Ecto neural progenitor cell (in vitro differentiated cells): ENCODE data around the gene PZP.

Experiments used
- DNase-seq: peaks from one replicate; pipeline ENCODE4 v3.0.0-alpha.2; 2018; ENCODE audit warnings: low spot score

PZP gene

DNA sequence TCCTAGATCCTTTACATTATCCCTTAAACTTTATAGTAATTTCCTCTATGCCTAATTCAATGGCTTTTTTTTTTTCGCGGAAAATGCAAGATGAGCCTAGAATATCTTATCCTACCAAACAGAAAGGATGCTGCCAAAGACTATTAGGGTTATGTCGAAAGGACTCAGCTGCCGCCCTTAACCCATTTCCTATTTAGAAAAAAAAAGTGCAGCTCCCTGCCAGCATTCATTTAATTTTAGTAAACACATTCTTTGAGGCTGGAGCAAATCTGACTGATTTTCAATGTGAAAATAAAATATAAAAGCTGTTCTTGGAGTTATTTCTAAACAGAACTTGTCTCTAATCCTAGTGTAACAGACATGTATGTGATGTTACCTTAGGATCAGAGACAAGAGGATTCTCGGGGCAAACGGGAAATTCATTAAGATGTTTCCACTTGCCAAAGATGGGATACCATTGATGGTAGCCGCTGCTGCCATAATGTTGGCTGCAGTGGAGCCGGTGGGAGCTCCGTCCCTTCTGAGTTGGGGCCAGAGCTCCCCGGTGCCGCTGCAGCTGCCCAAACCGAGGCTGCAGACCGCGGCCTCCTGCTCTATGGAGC, 84.3 kb downstream of the PZP start:
- no peak for DNase-seq

- no peak for DNase-seq
Observed at GRCh38 chr12:9122091-9122609, 86.0 kb downstream of the PZP start.

GRCh38 chr12:9120487-9121184, 87.6 kb downstream of the PZP start:
- no peak for DNase-seq

- DNase-seq = no peak
Observed at GRCh38 chr12:9118158-9118557, 90.0 kb downstream of the PZP start.

DNA sequence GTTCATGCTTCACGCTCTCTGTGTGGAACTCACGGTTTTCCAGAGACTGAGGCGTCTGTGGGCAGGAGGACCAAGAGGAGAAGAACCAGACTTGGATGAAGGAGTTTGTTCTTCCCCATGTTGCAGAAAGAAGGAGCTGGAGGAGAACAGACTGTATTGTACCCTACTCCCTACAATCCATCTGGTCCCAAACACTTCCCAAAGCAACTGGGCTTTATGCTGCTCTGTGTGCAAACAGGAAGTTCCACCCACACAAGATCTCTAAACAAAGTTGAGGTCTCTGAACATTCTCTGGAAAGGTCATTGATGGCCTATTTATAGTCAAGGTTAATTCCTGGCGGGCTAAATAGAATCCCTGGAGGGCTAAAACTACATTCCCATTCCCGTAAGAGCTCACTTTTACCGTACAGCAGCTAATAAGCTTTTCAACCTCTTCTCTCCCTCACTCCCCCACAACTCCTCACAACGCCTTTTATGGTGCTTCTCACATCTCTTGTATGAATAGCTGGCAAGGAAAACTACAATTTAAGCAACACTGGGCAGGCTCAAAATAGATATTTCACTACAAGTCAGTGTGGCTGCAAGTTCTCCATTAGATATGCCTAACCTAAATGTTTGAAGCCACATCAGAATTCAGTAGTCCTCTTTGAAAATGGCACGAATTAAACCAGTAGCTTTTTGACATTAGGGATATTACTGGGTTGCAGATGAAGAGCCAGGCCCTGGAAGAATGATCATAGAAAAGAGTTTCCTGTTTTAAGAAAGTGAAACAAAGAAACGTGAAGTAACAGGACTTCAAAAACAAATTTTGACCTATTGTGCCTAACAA, 92.2 kb downstream of the PZP start, which contains the start of gene A2M:
A2M (minus strand) TSS at position 189 of the 829 bp plus-strand sequence; CDS start at position 119, 70 bp downstream.
- DNase-seq = no peak

DNA sequence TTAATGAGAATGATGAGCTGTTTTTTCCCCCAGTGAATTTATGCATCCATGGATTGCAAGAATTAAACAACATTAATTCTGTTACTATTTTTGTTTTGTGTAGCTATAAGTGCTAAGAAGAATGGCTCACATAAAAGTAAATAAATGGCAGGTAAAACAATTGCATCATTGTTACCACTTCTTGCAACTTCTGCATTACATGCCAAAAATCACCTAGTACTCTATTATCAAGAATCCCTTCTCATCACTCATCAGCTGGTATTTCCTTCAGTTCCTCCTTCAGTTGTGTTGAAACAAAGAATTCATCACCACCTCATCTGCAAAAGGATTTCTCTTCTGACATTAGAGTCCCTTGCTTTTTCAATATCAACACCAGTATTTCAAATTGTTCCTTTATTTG, 93.2 kb downstream of the PZP start:
- no peak for DNase-seq

GRCh38 chr12:9113987-9114309, 94.2 kb downstream of the PZP start:
- no peak for DNase-seq

DNA sequence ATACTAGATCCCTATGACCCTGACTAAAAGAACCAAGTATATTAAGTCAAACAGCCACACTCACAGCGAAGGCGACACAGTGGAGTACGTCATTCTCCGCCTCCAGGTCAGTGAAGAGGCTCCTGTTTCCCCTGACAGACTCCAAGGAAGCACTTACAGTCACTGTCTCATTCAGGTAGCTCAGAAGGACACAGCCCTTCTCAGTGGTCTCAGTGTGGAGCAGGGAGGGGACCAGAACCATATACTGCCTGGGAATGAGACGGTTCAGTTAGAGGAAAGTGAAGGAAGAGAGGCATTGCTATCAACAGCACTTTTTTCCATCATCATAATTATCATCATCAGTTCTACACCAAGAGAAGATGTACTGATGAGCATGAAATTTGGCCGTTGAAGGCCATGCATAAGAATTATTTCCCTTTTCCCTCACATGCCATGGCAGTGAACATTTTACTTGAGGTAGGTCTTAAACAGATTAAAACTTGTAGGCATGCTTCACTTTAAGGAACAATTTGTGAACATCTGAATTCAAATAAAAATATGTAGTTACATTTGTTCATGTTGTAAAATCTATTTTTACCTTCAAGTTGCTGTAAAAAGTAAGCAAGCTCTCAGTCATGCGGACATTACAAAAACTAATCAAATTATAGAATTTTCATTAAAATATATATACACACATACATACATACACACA, 94.8 kb downstream of the PZP start:
- DNase-seq = no peak

DNA sequence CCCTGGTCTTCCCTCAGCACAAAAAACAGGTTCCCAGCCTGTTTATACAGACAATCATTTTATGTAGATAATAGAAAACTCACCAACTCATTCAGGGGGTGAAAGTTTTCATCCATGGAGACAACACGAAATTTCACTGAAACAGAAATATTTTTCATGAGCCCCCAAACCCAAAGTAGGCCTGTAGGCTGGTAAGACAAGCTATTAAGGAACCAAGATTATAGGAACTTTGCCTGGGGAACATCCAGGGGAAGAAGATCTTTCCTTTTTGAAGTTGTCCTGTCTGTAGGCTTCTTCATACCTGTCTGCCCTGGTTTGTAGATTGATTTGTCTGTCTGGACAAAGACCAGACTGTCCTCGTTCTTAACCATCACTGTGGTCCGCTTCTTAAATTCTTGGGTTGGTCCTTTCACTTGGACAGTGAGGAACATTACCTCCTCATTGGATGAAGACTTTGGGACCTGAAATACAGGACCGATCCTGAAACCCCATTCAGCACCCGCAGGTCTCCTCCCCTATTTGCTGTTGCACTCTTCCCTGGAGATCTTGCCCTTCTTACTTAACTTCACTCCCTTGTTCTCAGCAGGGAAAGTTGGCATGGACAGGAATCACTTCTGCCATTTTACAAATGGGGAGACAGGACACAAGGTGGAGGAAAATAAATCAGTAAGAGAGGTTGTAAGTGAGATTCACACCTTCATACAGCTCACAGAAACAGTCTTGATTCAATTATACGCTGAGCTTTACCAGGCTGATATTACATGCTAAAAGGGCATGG, 95.9 kb downstream of the PZP start:
- DNase-seq = no peak

- DNase-seq = no peak
Observed at GRCh38 chr12:9111525-9111924, 96.7 kb downstream of the PZP start.

DNA sequence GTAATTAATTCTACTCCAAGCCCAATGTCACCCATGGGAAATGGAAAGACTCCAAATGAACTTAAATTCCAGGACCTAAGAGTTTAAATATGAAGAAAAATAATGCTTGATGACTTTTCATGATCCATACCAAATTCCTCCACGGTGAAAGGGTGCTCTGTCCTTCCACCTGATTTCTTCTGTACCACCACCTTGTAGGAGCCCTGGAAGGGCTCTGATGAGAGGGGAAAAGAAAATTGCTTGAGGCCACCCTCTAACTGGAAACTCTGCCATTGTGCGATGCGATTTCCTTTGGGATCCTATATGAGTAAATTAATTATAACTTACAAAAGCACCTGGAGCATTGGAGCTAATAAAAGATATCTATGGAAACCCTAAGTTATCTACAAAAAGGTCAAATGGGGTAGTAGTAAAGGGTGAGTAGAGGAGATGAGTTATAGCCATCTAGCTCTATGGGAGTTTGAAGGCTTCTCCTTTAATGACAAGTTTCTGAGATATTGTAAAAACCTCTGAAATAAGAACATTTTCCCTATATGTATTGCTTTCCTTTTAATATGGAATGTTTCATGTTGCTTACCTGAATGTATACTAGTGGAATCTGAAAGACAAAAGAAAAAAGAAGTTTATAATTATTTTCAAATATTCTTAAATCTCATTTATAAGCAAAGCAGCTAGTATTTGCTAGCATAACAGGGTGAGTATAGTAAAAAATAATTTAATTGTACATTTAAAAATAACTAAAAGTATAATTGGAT, 98.3 kb downstream of the PZP start:
- DNase-seq = no peak

GRCh38 chr12:9109213-9109522, 99.0 kb downstream of the PZP start:
- no peak for DNase-seq

DNA sequence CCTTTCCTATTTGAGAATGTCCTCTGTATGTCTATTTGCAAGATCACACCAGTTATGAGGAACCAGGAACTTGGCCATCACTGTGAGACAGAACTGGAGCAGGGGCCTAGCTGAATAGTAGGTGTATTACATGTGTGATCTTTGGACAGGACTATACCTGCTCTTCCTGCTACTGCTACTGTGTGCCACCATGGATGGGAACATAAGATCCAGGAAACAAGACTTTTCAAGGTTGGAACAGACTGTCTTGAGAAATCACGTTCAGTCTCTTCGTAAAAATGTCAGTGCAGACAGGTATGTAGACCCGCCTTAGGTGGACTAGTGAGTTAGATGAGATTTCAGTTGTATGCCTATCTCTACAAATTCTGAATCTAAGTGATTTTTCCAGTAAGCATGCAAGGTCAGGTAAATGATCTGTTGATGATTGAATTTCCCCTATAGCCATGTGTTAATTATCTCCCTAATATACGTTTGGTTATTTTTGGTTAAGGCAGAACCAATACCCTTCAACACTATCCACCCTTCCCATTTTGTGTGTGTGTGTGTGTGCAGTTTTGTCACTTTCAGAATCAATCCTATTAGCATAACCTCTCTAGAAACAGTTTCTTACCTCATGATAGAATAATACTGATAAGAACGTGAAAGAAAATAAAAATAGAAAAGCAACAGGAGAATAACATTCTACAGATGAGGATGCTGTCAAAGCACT, 99.5 kb downstream of the PZP start:
- DNase-seq = no peak

GRCh38 chr12:9107542-9107873, 100.7 kb downstream of the PZP start:
- no peak for DNase-seq

DNA sequence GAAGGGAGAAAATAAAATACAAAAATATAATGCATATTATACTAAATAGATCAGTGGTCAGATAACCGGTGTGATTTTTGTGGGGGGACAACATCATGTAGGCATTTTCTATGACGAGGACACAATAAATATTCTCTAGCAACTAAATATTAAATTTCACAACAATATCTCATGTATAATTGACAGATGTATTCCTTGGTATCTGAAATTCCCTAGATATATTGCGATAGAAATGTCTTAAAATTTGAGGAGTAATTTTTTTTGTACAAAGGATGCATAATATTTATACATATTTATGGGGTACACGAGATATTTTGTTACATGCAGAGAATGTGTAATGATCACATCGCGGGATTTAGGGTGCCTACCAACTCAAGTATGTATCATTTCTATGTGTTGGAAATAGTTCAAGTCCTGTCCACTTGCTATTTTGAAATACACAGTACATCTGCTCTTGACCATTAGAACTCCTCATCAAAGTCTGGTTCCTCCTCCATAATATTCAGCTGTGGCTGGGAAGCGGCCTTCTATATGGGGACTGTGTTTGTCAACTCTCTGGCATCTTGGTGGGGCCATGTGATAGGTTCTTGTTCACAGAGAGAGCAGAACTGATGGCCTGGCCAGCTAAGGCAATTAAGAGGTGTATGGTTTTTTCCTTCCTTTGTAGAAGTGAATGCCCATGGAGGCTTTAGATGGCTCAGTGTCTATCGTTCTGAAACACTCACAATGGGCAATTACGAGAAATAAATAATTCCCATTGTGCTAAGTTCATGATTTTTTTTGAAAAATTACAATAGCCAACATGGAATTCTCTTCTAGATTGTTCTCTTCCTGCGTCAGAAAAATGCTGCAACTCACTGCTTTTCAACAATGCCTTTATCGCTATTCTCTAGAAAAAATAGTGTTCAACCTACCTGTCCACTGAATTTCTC, 101.3 kb downstream of the PZP start:
- no peak for DNase-seq

- no peak for DNase-seq
Observed at GRCh38 chr12:9106067-9106466, 102.1 kb downstream of the PZP start.

DNA sequence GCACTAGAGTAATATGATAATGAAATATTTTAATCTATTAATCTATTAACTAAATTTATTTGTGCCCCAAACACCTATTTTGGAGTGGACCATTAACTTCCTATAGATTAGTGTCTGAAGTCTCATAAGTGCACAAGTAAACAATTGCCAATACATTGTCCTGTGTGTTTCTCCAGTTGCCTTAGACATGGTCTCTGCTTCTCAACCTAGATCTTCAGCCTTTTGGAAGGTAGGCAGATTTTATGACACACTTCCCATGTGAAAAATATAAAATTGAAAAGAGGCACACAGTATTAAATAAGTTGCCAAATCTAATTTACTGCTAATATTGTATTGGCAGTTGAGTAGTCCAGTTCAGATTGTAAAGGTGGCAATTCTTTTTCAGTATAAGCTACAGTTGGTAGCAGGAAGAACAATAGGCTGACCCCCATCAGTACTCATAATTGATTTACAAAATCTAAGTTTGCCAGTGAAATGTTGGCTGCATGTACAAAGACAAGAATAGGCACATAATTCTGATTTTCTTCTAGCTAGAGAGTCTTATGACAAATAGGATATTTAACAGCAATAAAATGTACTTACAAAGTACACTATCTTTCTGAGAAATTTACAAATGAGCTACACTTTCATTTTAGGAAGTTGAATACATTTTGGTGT, 103.3 kb downstream of the PZP start:
- no peak for DNase-seq

DNA sequence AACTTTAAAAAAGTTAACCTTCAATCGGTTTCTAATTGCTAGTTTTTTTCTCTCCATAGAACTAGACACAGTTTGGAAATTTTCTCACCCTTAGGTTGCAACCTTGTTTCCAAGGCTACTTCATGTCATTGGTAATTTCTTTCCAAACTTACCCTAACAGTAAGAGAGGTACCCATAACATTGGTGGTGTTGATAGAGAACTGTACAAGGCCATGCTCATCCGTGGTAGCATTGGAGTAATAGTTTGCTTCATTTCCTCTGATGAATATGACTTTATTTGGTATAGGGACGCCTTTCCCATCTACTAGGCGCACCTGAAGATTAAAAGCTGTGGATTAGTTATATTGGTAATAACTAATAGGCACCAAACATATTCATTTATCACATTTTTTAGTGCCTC, 104.1 kb downstream of the PZP start:
- DNase-seq = no peak
